SK-N-SH treated with all-trans-retinoic acid at 6 μM for 48 hours (cell line): Measurements from ENCODE around the gene PIWIL4.

ENCODE experiments used
- ATAC-seq: fragments of 200-7000 bp; cut with Tn5 transposase; 3 replicates; pipeline ENCODE4 v1.9.1; 2020; ENCODE audit warnings: mild to moderate bottlenecking, moderate library complexity
- ARNTL ChIP-seq: fragments of 450-650 bp; formaldehyde crosslinking; IDR thresholded peaks from 2 replicates; pipeline ENCODE4 v1.5.0; 2020; ENCODE audit warnings: low read depth, mild to moderate bottlenecking, moderate library complexity, borderline replicate concordance
- BACH2 ChIP-seq: fragments of 250-450 bp; sonication (Bioruptor Pico); IDR thresholded peaks from 2 replicates; pipeline ENCODE4 v1.9.0; 2021; ENCODE audit warnings: mild to moderate bottlenecking, borderline replicate concordance
- CSDC2 ChIP-seq: fragments of 250-450 bp; sonication (Bioruptor Pico); IDR thresholded peaks from 2 replicates; pipeline ENCODE4 v1.5.0; 2020; ENCODE audit warnings: mild to moderate bottlenecking, moderate library complexity
- CSRNP3 ChIP-seq: fragments of 250-450 bp; sonication (Bioruptor Pico); IDR thresholded peaks from 2 replicates; pipeline ENCODE4 v1.5.1; 2021; ENCODE audit warnings: mild to moderate bottlenecking, moderate library complexity
- ESRRG ChIP-seq: fragments of 250-450 bp; sonication (Bioruptor Pico); IDR thresholded peaks from 2 replicates; pipeline ENCODE4 v1.6.1; 2021; ENCODE audit warnings: mild to moderate bottlenecking
- ISL1 ChIP-seq: fragments of 250-450 bp; sonication (Bioruptor Pico); IDR thresholded peaks from 2 replicates; pipeline ENCODE4 v2.1.2; 2022; ENCODE audit warnings: mild to moderate bottlenecking, moderate library complexity
- OSR1 ChIP-seq: fragments of 250-450 bp; sonication (Bioruptor Pico); IDR thresholded peaks from 2 replicates; pipeline ENCODE4 v1.8.0; 2022; ENCODE audit warnings: moderate library complexity, mild to moderate bottlenecking, inconsistent platforms
- POU6F1 ChIP-seq: fragments of 250-450 bp; sonication (Bioruptor Pico); IDR thresholded peaks from 2 replicates; pipeline ENCODE4 v1.8.0; 2021; ENCODE audit warnings: low read depth, mild to moderate bottlenecking, moderate library complexity, borderline replicate concordance
- PPARA ChIP-seq: fragments of 250-450 bp; sonication (Bioruptor Pico); IDR thresholded peaks from 2 replicates; pipeline ENCODE4 v1.5.0; 2020; ENCODE audit warnings: mild to moderate bottlenecking, borderline replicate concordance
- RARB ChIP-seq: fragments of 250-450 bp; sonication (Bioruptor Pico); IDR thresholded peaks from 2 replicates; pipeline ENCODE4 v1.8.0; 2021; ENCODE audit warnings: mild to moderate bottlenecking, moderate library complexity
- SNAI2 ChIP-seq: fragments of 250-450 bp; sonication (Bioruptor Pico); IDR thresholded peaks from 2 replicates; pipeline ENCODE4 v1.5.0; 2020; ENCODE audit warnings: mild to moderate bottlenecking, moderate library complexity
- TCF4 ChIP-seq: fragments of 250-450 bp; sonication (Bioruptor Pico); IDR thresholded peaks from 2 replicates; pipeline ENCODE4 v1.8.0; 2021; ENCODE audit warnings: mild to moderate bottlenecking, moderate library complexity, borderline replicate concordance
- TOX ChIP-seq: fragments of 250-450 bp; sonication (Bioruptor Pico); IDR thresholded peaks from 2 replicates; pipeline ENCODE4 v1.8.0; 2021; ENCODE audit warnings: mild to moderate bottlenecking, moderate library complexity, borderline replicate concordance
- ZC3H10 ChIP-seq: fragments of 250-450 bp; sonication (Bioruptor Pico); IDR thresholded peaks from 2 replicates; pipeline ENCODE4 v1.5.1; 2021; ENCODE audit warnings: mild to moderate bottlenecking, moderate library complexity
- ZFP3 ChIP-seq: fragments of 250-450 bp; sonication (Bioruptor Pico); IDR thresholded peaks from 2 replicates; pipeline ENCODE4 v1.5.0; 2020; ENCODE audit warnings: mild to moderate bottlenecking, moderate library complexity
- ZFP30 ChIP-seq: fragments of 450-650 bp; formaldehyde crosslinking; IDR thresholded peaks from 2 replicates; pipeline ENCODE4 v1.5.0; 2022; ENCODE audit warnings: mild to moderate bottlenecking, moderate library complexity
- ZNF565 ChIP-seq: fragments of 450-650 bp; formaldehyde crosslinking; conservative IDR thresholded peaks from 2 replicates; pipeline ENCODE4 v1.5.0; 2020; ENCODE audit warnings: low read depth, mild to moderate bottlenecking, moderate library complexity
- ZNF70 ChIP-seq: fragments of 450-650 bp; formaldehyde crosslinking; IDR thresholded peaks from 2 replicates; pipeline ENCODE4 v1.5.0; 2020; ENCODE audit warnings: mild to moderate bottlenecking, moderate library complexity
- ZNF8 ChIP-seq: fragments of 450-650 bp; formaldehyde crosslinking; IDR thresholded peaks from 2 replicates; pipeline ENCODE4 v1.5.0; 2020; ENCODE audit warnings: mild to moderate bottlenecking, moderate library complexity
- TF ChIP-seq, protein P1 (sequence below): fragments of 250-450 bp; sonication (Bioruptor Pico); IDR thresholded peaks from 2 replicates; pipeline ENCODE4 v1.5.0; 2020; ENCODE audit warnings: mild to moderate bottlenecking, moderate library complexity
- TF ChIP-seq, protein P2 (sequence below): fragments of 250-450 bp; sonication (Bioruptor Pico); IDR thresholded peaks from 2 replicates; pipeline ENCODE4 v1.8.0; 2020; ENCODE audit warnings: mild to moderate bottlenecking, moderate library complexity, borderline replicate concordance

Gene PIWIL4

GRCh38 chr11:94549146-94549545 is 18.0 kb upstream of the PIWIL4 start:
- TF ChIP-seq RARB (CRISPR knock-in tag), result no peak
- TF ChIP-seq TCF4 (CRISPR knock-in tag), result no peak
- no peak for TF ChIP-seq ZNF70 (CRISPR knock-in tag)
- TF ChIP-seq ZC3H10 (CRISPR knock-in tag), result no peak
- no peak for TF ChIP-seq ZFP30 (CRISPR knock-in tag)
- TF ChIP-seq SNAI2 (CRISPR knock-in tag), result no peak
- no peak for TF ChIP-seq ZFP3 (CRISPR knock-in tag)
- TF ChIP-seq ISL1 (CRISPR knock-in tag), result no peak
- TF ChIP-seq CSDC2, result no peak
- no peak for TF ChIP-seq POU6F1 (CRISPR knock-in tag)
- TF ChIP-seq, protein P1, sequence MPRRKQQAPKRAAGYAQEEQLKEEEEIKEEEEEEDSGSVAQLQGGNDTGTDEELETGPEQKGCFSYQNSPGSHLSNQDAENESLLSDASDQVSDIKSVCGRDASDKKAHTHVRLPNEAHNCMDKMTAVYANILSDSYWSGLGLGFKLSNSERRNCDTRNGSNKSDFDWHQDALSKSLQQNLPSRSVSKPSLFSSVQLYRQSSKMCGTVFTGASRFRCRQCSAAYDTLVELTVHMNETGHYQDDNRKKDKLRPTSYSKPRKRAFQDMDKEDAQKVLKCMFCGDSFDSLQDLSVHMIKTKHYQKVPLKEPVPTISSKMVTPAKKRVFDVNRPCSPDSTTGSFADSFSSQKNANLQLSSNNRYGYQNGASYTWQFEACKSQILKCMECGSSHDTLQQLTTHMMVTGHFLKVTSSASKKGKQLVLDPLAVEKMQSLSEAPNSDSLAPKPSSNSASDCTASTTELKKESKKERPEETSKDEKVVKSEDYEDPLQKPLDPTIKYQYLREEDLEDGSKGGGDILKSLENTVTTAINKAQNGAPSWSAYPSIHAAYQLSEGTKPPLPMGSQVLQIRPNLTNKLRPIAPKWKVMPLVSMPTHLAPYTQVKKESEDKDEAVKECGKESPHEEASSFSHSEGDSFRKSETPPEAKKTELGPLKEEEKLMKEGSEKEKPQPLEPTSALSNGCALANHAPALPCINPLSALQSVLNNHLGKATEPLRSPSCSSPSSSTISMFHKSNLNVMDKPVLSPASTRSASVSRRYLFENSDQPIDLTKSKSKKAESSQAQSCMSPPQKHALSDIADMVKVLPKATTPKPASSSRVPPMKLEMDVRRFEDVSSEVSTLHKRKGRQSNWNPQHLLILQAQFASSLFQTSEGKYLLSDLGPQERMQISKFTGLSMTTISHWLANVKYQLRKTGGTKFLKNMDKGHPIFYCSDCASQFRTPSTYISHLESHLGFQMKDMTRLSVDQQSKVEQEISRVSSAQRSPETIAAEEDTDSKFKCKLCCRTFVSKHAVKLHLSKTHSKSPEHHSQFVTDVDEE (CRISPR knock-in tag), result no peak
- TF ChIP-seq, protein P2, sequence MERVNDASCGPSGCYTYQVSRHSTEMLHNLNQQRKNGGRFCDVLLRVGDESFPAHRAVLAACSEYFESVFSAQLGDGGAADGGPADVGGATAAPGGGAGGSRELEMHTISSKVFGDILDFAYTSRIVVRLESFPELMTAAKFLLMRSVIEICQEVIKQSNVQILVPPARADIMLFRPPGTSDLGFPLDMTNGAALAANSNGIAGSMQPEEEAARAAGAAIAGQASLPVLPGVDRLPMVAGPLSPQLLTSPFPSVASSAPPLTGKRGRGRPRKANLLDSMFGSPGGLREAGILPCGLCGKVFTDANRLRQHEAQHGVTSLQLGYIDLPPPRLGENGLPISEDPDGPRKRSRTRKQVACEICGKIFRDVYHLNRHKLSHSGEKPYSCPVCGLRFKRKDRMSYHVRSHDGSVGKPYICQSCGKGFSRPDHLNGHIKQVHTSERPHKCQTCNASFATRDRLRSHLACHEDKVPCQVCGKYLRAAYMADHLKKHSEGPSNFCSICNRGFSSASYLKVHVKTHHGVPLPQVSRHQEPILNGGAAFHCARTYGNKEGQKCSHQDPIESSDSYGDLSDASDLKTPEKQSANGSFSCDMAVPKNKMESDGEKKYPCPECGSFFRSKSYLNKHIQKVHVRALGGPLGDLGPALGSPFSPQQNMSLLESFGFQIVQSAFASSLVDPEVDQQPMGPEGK (CRISPR knock-in tag), result no peak
- no peak for TF ChIP-seq BACH2
- no peak for TF ChIP-seq ESRRG
- ATAC-seq, result no peak

DNA sequence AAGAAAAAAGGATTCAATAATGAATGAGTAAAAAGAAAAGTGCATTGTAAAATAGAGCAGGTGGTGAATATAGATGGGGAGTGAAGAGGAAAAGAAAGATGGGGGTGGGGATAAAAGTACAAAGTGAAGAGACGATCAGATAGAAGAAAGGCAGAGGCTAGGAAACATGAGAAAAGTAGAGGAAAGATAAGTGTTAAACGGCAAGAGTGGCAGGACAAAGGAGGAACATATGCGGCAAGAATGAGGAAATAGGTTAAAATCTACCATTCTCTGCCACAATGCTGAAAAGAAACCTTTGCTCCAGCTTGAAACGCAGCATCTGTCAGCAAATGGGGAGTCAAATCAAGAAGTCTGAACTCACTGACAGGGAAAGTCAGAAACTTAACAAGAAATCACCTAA is 16.7 kb upstream of the PIWIL4 start:
- ATAC-seq, result no peak
- TF ChIP-seq POU6F1 (CRISPR knock-in tag) (no peak), ZNF70 (CRISPR knock-in tag) (no peak), CSRNP3 (no peak), ARNTL (CRISPR knock-in tag) (no peak), RARB (CRISPR knock-in tag) (no peak), ISL1 (CRISPR knock-in tag) (no peak), PPARA (no peak), ZC3H10 (CRISPR knock-in tag) (no peak), BACH2 (no peak), ZNF8 (CRISPR knock-in tag) (no peak), ZNF565 (CRISPR knock-in tag) (no peak), OSR1 (no peak), TOX (no peak), ESRRG (no peak), TCF4 (CRISPR knock-in tag) (no peak)
- TF ChIP-seq, protein P2 (CRISPR knock-in tag), result no peak
